Measurements from ENCODE around the gene SH3GLB2.

DNA sequence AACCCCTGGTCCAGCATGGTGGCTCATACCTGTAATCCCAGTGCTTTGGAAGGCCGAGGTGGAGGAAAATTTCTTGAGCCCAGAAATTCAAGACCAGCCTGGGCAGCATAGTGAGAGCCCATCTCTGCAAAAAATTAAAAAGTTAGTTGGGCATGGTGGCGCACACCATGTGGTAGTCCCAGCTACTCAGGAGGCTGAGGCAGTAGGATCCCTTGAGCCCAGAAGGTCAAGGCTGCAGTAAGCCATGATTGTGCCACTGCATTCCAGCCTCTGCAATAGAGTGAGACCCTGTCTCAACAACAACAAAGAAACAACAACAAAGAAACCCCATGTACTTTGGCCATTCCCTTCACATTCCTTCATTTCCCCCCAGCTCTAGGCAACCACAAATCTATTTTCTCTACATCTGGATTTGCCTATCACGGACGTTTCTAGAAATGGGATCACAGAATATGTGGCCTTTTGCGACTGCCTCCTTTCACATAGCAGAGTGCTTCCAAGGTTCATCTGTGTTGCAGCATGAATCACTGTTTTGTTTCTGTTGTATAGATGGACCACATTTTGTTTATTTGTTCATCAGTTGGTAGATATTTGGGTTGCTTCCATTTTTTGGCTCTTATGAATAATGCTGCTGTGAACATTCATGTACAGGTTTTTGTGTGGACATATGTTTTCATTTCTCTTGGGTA is 26.2 kb upstream of the SH3GLB2 start:
- TF ChIP-seq POLR2A (IDR thresholded peaks at IDR 0.05; ENCODE audit: control extremely low read depth in 1 of 2, low read depth in 2 of 2, low read length in 2 of 2) = no peak
- TF ChIP-seq HDAC6 (IDR thresholded peaks at IDR 0.05; ENCODE audit: low read depth, low read length) = no peak
- no peak for TF ChIP-seq NRF1 (IDR thresholded peaks at IDR 0.05; ENCODE audit: low read depth, low read length)
- TF ChIP-seq, protein P1, sequence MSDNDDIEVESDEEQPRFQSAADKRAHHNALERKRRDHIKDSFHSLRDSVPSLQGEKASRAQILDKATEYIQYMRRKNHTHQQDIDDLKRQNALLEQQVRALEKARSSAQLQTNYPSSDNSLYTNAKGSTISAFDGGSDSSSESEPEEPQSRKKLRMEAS (IDR thresholded peaks at IDR 0.05) = no peak
- TF ChIP-seq ATF2 (IDR thresholded peaks at IDR 0.05; ENCODE audit: low read length) = no peak
- TF ChIP-seq BRCA1 (IDR thresholded peaks at IDR 0.05; ENCODE audit: low read depth, low read length) = no peak
- no peak for TF ChIP-seq EZH2 (IDR thresholded peaks at IDR 0.05; ENCODE audit: low read depth, low read length, severe bottlenecking)
